ENCODE measurements around the gene APOF.

DNA sequence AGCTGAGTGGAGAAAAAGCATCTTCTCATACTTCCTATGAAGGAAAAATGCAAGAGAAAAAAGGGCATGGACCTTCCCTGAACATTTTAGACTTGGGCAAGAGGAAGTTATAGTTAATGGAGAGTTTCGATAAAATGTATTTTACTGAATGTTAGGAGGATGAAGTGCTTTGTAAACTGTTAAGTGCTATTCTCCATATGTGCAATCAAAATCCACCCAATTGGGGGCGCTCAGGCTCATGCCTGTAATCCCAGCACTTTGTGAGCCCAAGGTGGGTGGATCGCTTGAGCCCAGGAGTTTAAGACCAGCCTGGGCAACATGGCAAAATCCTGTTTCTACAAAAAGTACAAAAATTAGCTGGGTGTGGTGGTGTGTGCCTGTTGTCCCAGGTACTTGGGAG lies 45.0 kb downstream of the APOF start:
- TF ChIP-seq CTCF (IDR thresholded peaks at IDR 0.05) (no peak), EP300 (IDR thresholded peaks at IDR 0.05) (no peak)

Data from tibial nerve (tissue), 4 donors.